DND-41 (cell line): ENCODE results near the gene GUCD1.

Experiments
- CTCF ChIP-seq: IDR thresholded peaks from 2 replicates; pipeline ENCODE4 v1.5.1; 2012; ENCODE audit warnings: borderline replicate concordance, low read length, moderate library complexity, mild to moderate bottlenecking; ENCODE audit not compliant: poor library complexity, severe bottlenecking; ENCODE audit errors: extremely low read depth
- EZH2 ChIP-seq: IDR thresholded peaks from 3 replicates; pipeline ENCODE4 v1.6.1; 2012; ENCODE audit warnings: borderline replicate concordance, low read depth, mild to moderate bottlenecking, moderate library complexity, low read length, inconsistent platforms; ENCODE audit not compliant: severe bottlenecking

- TF ChIP-seq CTCF = no peak
- TF ChIP-seq EZH2 = no peak
Observed at GRCh38 chr22:24591286-24591830, 36.4 kb upstream of the GUCD1 start.
